Activated CD8-positive, alpha-beta memory T cell treated with anti-CD3 and anti-CD28 coated beads, Interleukin-2, amount 50 U/mL, for 48 hours (primary cell): ENCODE data around the gene SPRED2.

Experiments
- DNase-seq: peaks from one replicate; pipeline ENCODE4 v3.0.0-alpha.2; 2020

SPRED2 gene, protein sequence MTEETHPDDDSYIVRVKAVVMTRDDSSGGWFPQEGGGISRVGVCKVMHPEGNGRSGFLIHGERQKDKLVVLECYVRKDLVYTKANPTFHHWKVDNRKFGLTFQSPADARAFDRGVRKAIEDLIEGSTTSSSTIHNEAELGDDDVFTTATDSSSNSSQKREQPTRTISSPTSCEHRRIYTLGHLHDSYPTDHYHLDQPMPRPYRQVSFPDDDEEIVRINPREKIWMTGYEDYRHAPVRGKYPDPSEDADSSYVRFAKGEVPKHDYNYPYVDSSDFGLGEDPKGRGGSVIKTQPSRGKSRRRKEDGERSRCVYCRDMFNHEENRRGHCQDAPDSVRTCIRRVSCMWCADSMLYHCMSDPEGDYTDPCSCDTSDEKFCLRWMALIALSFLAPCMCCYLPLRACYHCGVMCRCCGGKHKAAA

DNA sequence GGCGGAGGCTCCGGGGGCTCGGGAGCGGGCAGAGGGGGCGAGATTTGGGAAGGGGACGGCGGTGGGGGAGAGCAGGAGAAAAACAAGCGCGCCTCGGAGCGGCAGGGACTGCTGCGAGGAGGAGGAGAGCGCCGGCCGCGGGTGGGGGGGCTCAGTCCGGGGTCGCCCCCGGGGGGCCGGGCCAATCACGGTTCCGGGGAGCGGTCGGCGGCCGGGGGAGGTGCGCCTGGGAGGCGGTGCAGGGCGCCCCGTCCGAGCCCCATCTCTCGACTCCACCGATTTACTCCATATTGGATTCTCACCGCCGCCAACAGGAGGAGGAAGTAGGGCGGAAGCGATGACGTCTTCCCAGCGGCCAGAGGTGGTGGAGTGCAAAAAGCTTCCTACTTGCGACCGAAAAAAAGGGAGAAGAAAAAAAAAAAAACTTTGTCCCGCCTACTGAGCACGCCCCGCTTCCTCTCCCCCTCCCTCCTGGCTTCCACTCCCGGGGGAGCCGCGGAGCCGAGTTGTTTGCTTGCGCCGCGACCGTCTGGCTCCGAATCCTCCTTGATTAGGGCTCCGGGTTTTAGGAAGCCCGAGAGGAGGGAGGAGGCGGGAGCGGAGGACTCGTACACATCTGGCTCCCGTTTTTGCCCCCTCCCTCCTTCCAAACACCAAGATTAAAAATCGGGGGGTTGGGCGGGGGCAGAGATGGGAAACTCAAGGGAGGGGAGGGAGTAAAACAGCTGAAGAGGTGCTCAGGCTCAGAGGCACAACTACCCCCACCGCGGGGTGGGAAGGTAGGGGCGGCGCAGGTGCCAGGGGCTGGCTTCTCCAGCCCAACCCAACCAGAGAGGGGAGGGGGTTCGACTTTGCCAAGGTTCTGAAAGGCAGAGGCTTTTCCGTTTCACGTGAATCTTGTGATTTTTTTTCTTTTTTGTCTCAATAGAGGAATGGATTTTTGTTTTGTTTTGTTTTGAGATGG lies at the start of gene SPRED2:
SPRED2 (minus strand) TSS at position 373 of the 964 bp plus-strand sequence. CDS start 612 bp downstream, outside the sequence.
- peak; percentile 81 for DNase-seq

GRCh38 chr2:65481961-65482360 lies 49.6 kb upstream of the SPRED2 start:
- no peak for DNase-seq

- DNase-seq: no peak
Measured at GRCh38 chr2:65479524-65479923, 47.1 kb upstream of the SPRED2 start.

DNA sequence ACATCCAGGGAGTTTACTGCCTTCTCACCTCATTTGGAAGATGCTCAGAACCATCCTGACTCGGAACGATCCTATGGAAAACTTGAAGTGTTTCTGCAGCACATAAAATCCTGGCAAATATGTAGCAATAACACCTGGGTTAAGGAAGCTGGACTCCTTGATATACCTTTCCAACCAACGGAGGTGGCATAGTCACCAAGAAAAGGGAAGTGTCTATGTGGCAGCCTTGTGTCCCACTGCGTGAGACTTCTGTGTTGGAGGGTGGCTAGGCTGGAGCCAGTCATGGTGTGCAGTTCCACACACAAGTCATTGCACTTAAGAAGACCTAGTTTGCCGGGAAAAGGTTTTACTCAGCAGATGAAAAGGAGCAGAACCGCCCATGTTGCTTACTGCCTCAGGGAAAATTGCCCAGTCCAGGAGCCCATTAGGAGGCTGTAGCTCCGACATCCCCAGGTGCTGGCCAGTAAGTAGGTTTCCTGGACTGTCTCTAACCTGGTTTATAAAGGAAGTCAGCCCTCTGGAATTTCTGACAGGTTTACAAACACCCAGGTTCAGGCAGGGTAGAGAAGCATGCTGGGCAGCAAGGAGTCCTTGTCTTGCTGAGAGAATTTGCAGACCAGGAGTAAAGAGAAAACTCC lies 46.2 kb upstream of the SPRED2 start:
- no peak for DNase-seq

DNA sequence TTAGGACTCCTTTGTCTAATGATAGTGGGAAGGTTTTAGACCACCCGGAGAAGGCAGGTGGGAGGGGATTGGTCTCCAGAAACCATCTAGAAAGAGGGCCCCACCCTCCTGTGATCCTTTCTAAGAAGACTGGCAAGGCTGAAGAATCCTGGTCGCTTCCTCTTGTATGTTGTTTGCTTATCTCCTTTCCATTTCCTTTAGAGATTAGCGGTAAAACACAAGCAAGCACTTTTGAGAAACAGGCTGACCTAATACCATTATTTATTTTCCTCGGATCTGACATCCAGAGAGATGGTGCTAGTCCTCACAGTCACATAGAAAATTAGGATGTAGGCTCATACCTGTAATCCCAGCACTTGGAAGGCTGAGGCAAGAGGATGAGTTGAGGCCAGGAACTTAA lies 45.2 kb upstream of the SPRED2 start:
- DNase-seq: no peak

GRCh38 chr2:65476778-65477177 lies 44.4 kb upstream of the SPRED2 start:
- DNase-seq: no peak

DNA sequence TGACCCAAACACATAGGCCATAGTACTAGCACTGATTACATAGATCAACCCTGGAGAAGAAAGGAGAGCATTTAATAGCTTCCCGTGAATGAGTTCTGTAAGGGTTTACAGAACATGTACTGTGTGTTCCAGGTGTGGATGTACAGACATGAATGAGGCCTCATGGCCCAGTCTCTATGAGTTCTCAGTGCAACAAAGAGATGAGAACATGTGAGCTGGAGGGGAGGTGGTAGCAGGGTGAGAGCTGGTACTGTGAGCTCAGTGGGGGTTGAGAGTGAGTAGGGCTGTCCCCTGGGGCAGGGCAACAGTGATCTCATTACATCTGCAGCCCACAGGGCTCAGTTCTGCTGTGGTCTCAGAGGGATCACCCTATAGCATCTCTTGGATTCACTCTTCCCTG lies 42.6 kb upstream of the SPRED2 start:
- DNase-seq: no peak

GRCh38 chr2:65473045-65473444 lies 40.6 kb upstream of the SPRED2 start:
- DNase-seq: no peak

DNA sequence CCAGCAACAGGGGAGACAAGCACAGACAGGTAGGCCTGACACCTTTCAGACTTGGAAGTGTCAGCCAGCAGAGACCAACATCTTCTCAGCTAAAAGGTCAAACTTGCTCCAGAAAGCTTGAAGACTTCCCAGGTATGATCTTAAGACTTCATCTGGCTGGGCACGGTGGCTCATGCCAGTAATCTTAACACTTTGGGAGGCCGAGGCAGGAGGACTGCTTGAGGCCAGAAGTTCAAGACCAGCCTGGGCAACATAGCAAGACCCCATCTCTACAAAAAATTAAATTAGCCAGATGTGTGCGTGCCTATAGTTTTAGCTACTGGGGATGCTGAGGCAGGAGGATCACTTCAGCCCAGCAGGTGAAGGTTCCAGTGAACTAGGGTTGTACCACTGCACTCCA lies 39.0 kb upstream of the SPRED2 start:
- no peak for DNase-seq

- DNase-seq: no peak
Measured at GRCh38 chr2:65466551-65466950, 34.2 kb upstream of the SPRED2 start.

GRCh38 chr2:65465857-65466256 lies 33.5 kb upstream of the SPRED2 start:
- no peak for DNase-seq

GRCh38 chr2:65465124-65465523 lies 32.7 kb upstream of the SPRED2 start:
- DNase-seq: no peak

GRCh38 chr2:65464604-65465003 lies 32.2 kb upstream of the SPRED2 start:
- DNase-seq: no peak

DNA sequence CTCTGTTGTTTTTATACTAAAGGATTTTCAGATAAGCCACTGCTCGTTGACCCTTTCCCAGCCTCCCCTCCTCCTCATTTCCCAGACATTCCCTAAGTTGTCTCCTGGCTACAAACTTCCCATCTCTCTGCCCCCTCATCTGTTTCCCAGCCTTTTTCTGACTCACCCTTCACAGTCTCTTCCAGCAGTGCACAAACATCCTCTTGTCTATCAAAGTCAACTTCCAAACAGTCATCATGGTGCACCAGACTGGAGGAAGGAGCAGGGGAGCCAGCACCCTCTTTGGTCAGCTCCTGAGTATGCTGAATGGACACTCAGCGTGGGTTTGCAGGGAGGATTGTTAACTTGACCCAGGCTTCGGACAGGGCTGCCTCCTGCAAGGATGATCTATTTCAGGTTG lies 26.6 kb upstream of the SPRED2 start:
- no peak for DNase-seq

DNA sequence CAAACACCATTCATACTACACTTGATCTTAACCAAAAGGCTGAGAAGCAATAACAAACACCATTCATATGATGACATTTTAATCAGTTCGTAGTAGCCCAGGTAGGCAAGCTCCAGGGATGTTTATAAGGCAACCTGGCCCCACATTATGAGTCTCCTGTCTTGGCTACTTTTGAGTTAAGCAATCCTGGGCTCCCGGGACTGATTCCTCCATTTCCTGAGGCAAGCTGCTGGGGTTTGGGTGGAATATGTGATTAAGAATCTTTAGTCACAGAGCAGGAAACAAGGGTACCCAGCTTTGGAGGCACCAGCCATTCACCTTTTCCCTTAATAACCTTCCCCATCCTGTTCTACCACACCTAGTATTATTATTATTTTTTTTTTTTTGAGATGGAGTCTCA lies 24.5 kb upstream of the SPRED2 start:
- no peak for DNase-seq

GRCh38 chr2:65456064-65456463 lies 23.7 kb upstream of the SPRED2 start:
- no peak for DNase-seq

DNA sequence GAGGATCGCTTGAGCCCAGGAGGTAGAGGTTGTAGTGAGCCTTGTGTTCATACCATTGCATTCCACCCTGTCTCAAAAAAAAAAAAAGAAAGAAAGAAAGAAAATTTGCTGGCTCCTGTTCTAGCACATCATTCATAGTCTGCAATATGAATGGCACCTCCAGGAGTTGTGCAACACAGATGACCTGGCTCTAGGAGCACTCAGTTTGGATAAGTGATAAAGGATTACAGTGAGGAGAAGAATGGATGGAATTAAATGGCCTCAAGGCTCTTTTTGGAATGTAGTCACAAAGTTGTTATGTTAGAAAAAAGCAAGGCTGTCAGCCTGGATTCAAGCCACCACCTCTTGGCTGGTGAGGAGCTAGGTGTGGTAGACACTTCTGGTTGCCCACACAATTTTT lies 21.5 kb upstream of the SPRED2 start:
- no peak for DNase-seq

DNA sequence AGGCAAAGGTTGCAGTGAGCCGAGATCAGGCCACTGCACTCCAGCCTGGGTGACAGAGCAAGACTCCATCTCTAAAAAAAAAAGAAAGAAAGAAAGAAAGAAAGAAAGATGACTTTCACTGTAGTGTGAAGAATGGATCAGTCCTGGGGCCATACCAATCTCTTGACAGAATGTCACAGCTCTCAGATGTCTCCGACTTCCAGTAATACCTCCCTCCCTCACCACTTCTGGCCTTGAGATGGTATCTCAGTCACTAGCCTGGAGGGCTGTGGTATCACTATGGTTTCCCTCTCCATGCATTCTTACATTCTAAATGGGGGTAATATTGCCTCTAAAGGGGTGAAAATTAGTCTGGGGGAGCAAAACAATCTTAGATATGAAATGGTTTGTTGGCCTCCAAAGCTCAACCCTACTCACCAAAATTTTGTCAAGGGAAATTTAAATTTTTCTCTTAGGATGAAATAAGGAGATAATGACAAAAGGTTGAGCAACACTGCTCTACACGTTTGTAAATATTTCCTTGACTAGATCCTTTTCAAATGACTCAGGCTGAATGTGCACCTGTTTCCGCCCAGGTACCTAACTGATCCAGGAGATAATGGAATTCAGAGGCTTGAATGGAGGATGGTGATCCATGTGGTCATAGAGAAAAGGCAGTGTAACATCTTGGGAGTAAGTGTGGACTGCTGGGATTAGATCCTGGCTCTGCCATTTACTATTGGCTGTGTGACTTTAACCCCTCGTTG lies 19.9 kb upstream of the SPRED2 start:
- no peak for DNase-seq

GRCh38 chr2:65450810-65451209 lies 18.4 kb upstream of the SPRED2 start:
- no peak for DNase-seq

- no peak for DNase-seq
Measured at GRCh38 chr2:65450393-65450792, 18.0 kb upstream of the SPRED2 start.

GRCh38 chr2:65443509-65444186 lies 11.2 kb upstream of the SPRED2 start:
- no peak for DNase-seq

DNA sequence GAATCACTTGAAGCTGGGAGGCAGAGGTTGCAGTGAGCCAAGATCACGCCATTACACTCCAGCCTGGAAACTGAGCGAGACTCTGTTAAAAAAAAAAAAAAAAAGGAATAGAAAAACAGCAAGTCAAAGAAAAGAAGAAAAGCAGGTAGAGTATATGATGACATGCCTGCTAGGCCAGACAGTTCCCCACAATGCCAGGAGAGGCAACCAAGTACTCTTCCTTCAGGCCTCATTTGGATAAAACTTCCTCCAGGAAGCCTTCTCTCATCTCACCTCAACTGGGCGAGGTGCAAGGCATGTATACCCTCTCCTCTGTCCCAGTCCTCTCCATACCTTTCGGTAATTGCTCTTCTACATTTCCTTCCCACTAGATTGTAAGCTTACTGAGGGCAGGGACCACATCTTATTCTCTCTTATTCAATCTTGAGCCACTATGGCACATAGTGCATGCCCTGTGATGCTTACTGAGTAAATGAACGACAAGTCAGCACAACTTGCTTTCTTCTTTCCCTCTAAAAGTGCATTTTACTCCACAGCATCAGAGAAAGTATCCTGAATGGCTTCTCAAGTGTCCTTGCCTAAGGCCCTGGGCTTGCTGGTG lies 10.1 kb upstream of the SPRED2 start:
- no peak for DNase-seq
